Astrocyte (in vitro differentiated cells and primary cell): Measurements from ENCODE around the gene SLC12A3. TPM values are rescaled to one million over a fixed set of nuclear protein-coding genes. Genes with fewer than 3 reads are reported as not detected.

Source experiments
- DNase-seq: peaks from one replicate; pipeline ENCODE4 v3.0.0-alpha.2; 2010; ENCODE audit warnings: low read depth
- FAIRE-seq: peaks from 2 replicates; lab custom pipeline; 2011; peaks lifted over from hg19 to GRCh38; lab: Jason Lieb, UNC
- H2AFZ ChIP-seq: 2 replicates; pipeline ENCODE4 v1.6.0; 2012; ENCODE audit warnings: low read depth, low read length, inconsistent platforms
- H3K27ac ChIP-seq: 2 replicates; pipeline ENCODE4 v1.5.1; 2011; ENCODE audit warnings: low read depth, low read length, inconsistent platforms
- H3K27me3 ChIP-seq: 2 replicates; pipeline ENCODE4 v1.6.0; 2011; ENCODE audit warnings: low read length, inconsistent platforms; ENCODE audit not compliant: insufficient read depth
- H3K36me3 ChIP-seq: 2 replicates; pipeline ENCODE4 v1.5.1; 2011; ENCODE audit warnings: low read length, inconsistent platforms; ENCODE audit not compliant: insufficient read depth
- H3K4me1 ChIP-seq: 2 replicates; pipeline ENCODE4 v1.5.1; 2011; ENCODE audit warnings: low read length, inconsistent platforms; ENCODE audit not compliant: insufficient read depth
- H3K4me2 ChIP-seq: 2 replicates; pipeline ENCODE4 v1.6.0; 2012; ENCODE audit warnings: low read length, inconsistent platforms
- H3K4me3 ChIP-seq: 2 replicates; pipeline ENCODE4 v1.5.1; 2011; ENCODE audit warnings: low read depth, mild to moderate bottlenecking, low read length, inconsistent platforms; ENCODE audit not compliant: insufficient read depth
- H3K79me2 ChIP-seq: 2 replicates; pipeline ENCODE4 v1.6.0; 2012; ENCODE audit warnings: mild to moderate bottlenecking, low read length, inconsistent platforms; ENCODE audit not compliant: insufficient read depth
- H3K9ac ChIP-seq: 2 replicates; pipeline ENCODE4 v1.6.0; 2012; ENCODE audit warnings: mild to moderate bottlenecking, low read length, inconsistent platforms
- H3K9me3 ChIP-seq: 2 replicates; pipeline ENCODE4 v1.5.1; 2012; ENCODE audit warnings: low read depth, mild to moderate bottlenecking, low read length, inconsistent platforms; ENCODE audit not compliant: insufficient read depth
- H4K20me1 ChIP-seq: 2 replicates; pipeline ENCODE4 v1.6.0; 2012; ENCODE audit warnings: low read length, inconsistent platforms; ENCODE audit not compliant: insufficient read depth
- H3K27ac Mint-ChIP-seq: one replicate; pipeline ENCODE4 v1.8.0; 2021; ENCODE audit warnings: mild to moderate bottlenecking, mixed read lengths; ENCODE audit not compliant: unreplicated experiment
- H3K27me3 Mint-ChIP-seq: one replicate; pipeline ENCODE4 v1.8.0; 2021; ENCODE audit warnings: low read depth, mixed read lengths; ENCODE audit not compliant: unreplicated experiment
- H3K36me3 Mint-ChIP-seq: one replicate; pipeline ENCODE4 v1.8.0; 2021; ENCODE audit warnings: low read depth, mixed read lengths; ENCODE audit not compliant: unreplicated experiment
- H3K4me1 Mint-ChIP-seq: one replicate; pipeline ENCODE4 v1.8.0; 2021; ENCODE audit warnings: low read depth, mixed read lengths; ENCODE audit not compliant: unreplicated experiment
- H3K4me3 Mint-ChIP-seq: one replicate; pipeline ENCODE4 v1.8.0; 2021; ENCODE audit warnings: mild to moderate bottlenecking, moderate library complexity, mixed read lengths; ENCODE audit not compliant: unreplicated experiment
- H3K9me3 Mint-ChIP-seq: one replicate; pipeline ENCODE4 v1.8.0; 2021; ENCODE audit warnings: mild to moderate bottlenecking, mixed read lengths; ENCODE audit not compliant: unreplicated experiment
- CTCF ChIP-seq: IDR thresholded peaks from 2 replicates; pipeline ENCODE4 v1.5.1; 2011; ENCODE audit warnings: low read depth, mild to moderate bottlenecking, inconsistent platforms, low read length, moderate library complexity; ENCODE audit not compliant: insufficient read depth
- EZH2 ChIP-seq: IDR thresholded peaks from 2 replicates; pipeline ENCODE4 v1.6.1; 2012; ENCODE audit warnings: mild to moderate bottlenecking, low read length, inconsistent platforms; ENCODE audit not compliant: insufficient read depth
- total RNA-seq: library from RNA; stranded (reverse); gene quantifications from 2 replicates; pipeline ENCODE4 v1.2.1, GENCODE V29; 2021

SLC12A3 gene
- total RNA-seq, 1 donor from 2014 or later: 0.18 TPM

GRCh38 chr16:56833243-56833970 lies 31.6 kb upstream of the SLC12A3 start:
- H3K9me3 Mint-ChIP-seq: no peaks in the 10 kb centered on the region
- H3K79me2 ChIP-seq: no peaks in the 10 kb centered on the region
- H3K27ac ChIP-seq: no peak overlapping the region
- peaks cover 38% of the 10 kb centered on the region for H3K4me1 Mint-ChIP-seq
- H3K27me3 ChIP-seq: no peaks in the 10 kb centered on the region
- no peaks in the 10 kb centered on the region for H3K9me3 ChIP-seq
- DNase-seq: no peak
- no peak overlapping the region for H2AFZ ChIP-seq
- no peaks in the 10 kb centered on the region for H4K20me1 ChIP-seq
- no peak overlapping the region for H3K4me2 ChIP-seq
- H3K4me3 ChIP-seq: no peak overlapping the region
- no peak overlapping the region for H3K4me3 Mint-ChIP-seq
- peak overlapping the region; percentile 83 for H3K27ac Mint-ChIP-seq
- TF ChIP-seq EZH2: no peak
- no peak for TF ChIP-seq CTCF
- H3K36me3 Mint-ChIP-seq: peaks cover 32% of the 10 kb centered on the region
- FAIRE-seq: no peak
- peaks cover 39% of the 10 kb centered on the region for H3K36me3 ChIP-seq
- no peak overlapping the region for H3K9ac ChIP-seq
- no peaks in the 10 kb centered on the region for H3K27me3 Mint-ChIP-seq
- H3K4me1 ChIP-seq: peaks cover 6% of the 10 kb centered on the region

GRCh38 chr16:56835320-56835719 lies 29.7 kb upstream of the SLC12A3 start:
- Histone ChIP-seq H3K4me2 (no peak overlapping the region), H3K4me3 (no peak overlapping the region), H3K27ac (no peak overlapping the region), H3K27me3 (no peaks in the 10 kb centered on the region), H2AFZ (no peak overlapping the region), H3K79me2 (no peaks in the 10 kb centered on the region), H3K9ac (no peak overlapping the region), H3K36me3 (peaks cover 38% of the 10 kb centered on the region), H4K20me1 (no peaks in the 10 kb centered on the region), H3K9me3 (no peaks in the 10 kb centered on the region), H3K4me1 (peaks cover 3% of the 10 kb centered on the region)
- Mint-ChIP-seq H3K4me1 (peaks cover 43% of the 10 kb centered on the region), H3K27me3 (no peaks in the 10 kb centered on the region), H3K27ac (no peak overlapping the region), H3K4me3 (no peak overlapping the region), H3K9me3 (no peaks in the 10 kb centered on the region), H3K36me3 (peaks cover 31% of the 10 kb centered on the region)
- DNase-seq (no peak), FAIRE-seq (no peak)
- TF ChIP-seq CTCF (no peak), EZH2 (no peak)
